Measurements from ENCODE around the gene ENDOD1. TPM values are rescaled to one million over a fixed set of nuclear protein-coding genes. Genes with fewer than 3 reads are reported as not detected.

The ENDOD1 gene
- total and polyA plus RNA-seq, 5 donors from 2014 or later: 9.1 to 14.6 (median 11.0) TPM

DNA sequence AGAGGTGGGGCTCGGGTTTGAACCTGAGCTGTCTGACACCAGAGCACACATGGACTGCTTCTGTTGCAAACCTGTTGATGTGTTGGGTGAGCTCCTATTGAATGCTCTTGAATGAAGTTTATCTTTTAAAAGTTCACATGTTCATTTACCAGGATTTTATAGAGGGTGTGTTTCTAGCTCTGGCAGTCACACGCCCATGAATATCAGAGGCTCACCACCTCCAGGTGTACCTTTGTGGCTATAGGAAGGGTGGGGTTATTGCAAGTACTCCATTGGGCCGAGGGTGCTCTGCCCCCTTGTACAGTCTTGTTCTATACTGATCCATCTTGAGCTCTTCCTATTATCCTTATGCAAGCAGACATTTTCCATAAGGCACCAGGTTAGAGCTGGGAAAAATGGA lies 9.2 kb downstream of the ENDOD1 start:
- Mint-ChIP-seq H3K27me3 (no peaks in the 10 kb centered on the region), H3K4me3 (no peak overlapping the region), H3K36me3 (peaks cover 26% of the 10 kb centered on the region), H3K9me3 (no peaks in the 10 kb centered on the region), H3K27ac (no peak overlapping the region), H3K4me1 (peaks cover 12 to 38% (median 25%) of the 10 kb centered on the region in 4 donors)
- no peak overlapping the region for H3K27ac ChIP-seq (ENCODE audit: insufficient read depth, low read length, poor library complexity, severe bottlenecking)
- no peak overlapping the region for H3K4me3 ChIP-seq (ENCODE audit: low read depth, low read length)
- no peaks in the 10 kb centered on the region for H3K9me3 ChIP-seq (ENCODE audit: control insufficient read depth in 2 of 2, low read length in 2 of 2)
- DNase-seq: no peak
- no peak for ATAC-seq (ENCODE audit: low read depth in 2 of 2)
- no peaks in the 10 kb centered on the region for H3K27me3 ChIP-seq (ENCODE audit: control insufficient read depth, insufficient read depth, low read length)
- H3K36me3 ChIP-seq (ENCODE audit: control insufficient read depth, insufficient read depth, low read length): no peaks in the 10 kb centered on the region
- peaks cover 9% of the 10 kb centered on the region for H3K4me1 ChIP-seq (ENCODE audit: control insufficient read depth, insufficient read depth, low read length, poor library complexity, severe bottlenecking)

- Mint-ChIP-seq H3K9me3 (no peaks in the 10 kb centered on the region), H3K27ac (no peak overlapping the region), H3K4me1 (peaks cover 12 to 30% (median 24%) of the 10 kb centered on the region in 4 donors), H3K4me3 (no peak overlapping the region), H3K27me3 (no peaks in the 10 kb centered on the region), H3K36me3 (peaks cover 26% of the 10 kb centered on the region)
- no peak for ATAC-seq (ENCODE audit: low read depth in 2 of 2)
- Histone ChIP-seq H3K27ac (ENCODE audit: insufficient read depth, low read length, poor library complexity, severe bottlenecking) (no peak overlapping the region), H3K27me3 (ENCODE audit: control insufficient read depth, insufficient read depth, low read length) (no peaks in the 10 kb centered on the region), H3K9me3 (ENCODE audit: control insufficient read depth in 2 of 2, low read length in 2 of 2) (no peaks in the 10 kb centered on the region), H3K36me3 (ENCODE audit: control insufficient read depth, insufficient read depth, low read length) (no peaks in the 10 kb centered on the region), H3K4me1 (ENCODE audit: control insufficient read depth, insufficient read depth, low read length, poor library complexity, severe bottlenecking) (peaks cover 9% of the 10 kb centered on the region), H3K4me3 (ENCODE audit: low read depth, low read length) (no peak overlapping the region)
- no peak for DNase-seq
Observed at GRCh38 chr11:95100191-95100648, 10.6 kb downstream of the ENDOD1 start.

- H3K9me3 Mint-ChIP-seq: no peaks in the 10 kb centered on the region
Observed at GRCh38 chr11:95100856-95101507, 11.3 kb downstream of the ENDOD1 start.

GRCh38 chr11:95101935-95102334 lies 12.3 kb downstream of the ENDOD1 start:
- H3K27ac Mint-ChIP-seq: no peak overlapping the region
- Histone ChIP-seq H3K4me3 (ENCODE audit: low read depth, low read length) (no peak overlapping the region), H3K4me1 (ENCODE audit: control insufficient read depth, insufficient read depth, low read length, poor library complexity, severe bottlenecking) (no peaks in the 10 kb centered on the region), H3K27ac (ENCODE audit: insufficient read depth, low read length, poor library complexity, severe bottlenecking) (no peak overlapping the region), H3K36me3 (ENCODE audit: control insufficient read depth, insufficient read depth, low read length) (no peaks in the 10 kb centered on the region), H3K9me3 (ENCODE audit: control insufficient read depth in 2 of 2, low read length in 2 of 2) (no peaks in the 10 kb centered on the region), H3K27me3 (ENCODE audit: control insufficient read depth, insufficient read depth, low read length) (no peaks in the 10 kb centered on the region)
- peaks cover 4 to 26% (median 20%) of the 10 kb centered on the region in 4 donors for H3K4me1 Mint-ChIP-seq
- peaks cover 32% of the 10 kb centered on the region for H3K36me3 Mint-ChIP-seq
- H3K9me3 Mint-ChIP-seq: no peaks in the 10 kb centered on the region
- no peak for ATAC-seq (ENCODE audit: low read depth in 2 of 2)
- DNase-seq: no peak
- H3K4me3 Mint-ChIP-seq: no peak overlapping the region
- no peaks in the 10 kb centered on the region for H3K27me3 Mint-ChIP-seq

More at GRCh38 chr11:95100856-95101507, 11.3 kb downstream of the ENDOD1 start:
- no peak overlapping the region for H3K27ac ChIP-seq (ENCODE audit: insufficient read depth, low read length, poor library complexity, severe bottlenecking)
- H3K9me3 ChIP-seq (ENCODE audit: control insufficient read depth in 2 of 2, low read length in 2 of 2): no peaks in the 10 kb centered on the region
- peaks cover 5% of the 10 kb centered on the region for H3K4me1 ChIP-seq (ENCODE audit: control insufficient read depth, insufficient read depth, low read length, poor library complexity, severe bottlenecking)
- peaks cover 9 to 30% (median 20%) of the 10 kb centered on the region in 4 donors for H3K4me1 Mint-ChIP-seq
- peaks cover 26% of the 10 kb centered on the region for H3K36me3 Mint-ChIP-seq
- H3K4me3 ChIP-seq (ENCODE audit: low read depth, low read length): no peak overlapping the region
- H3K27ac Mint-ChIP-seq: peak overlapping the region in 1 of 3 donors; percentile 2
- no peak for DNase-seq
- ATAC-seq (ENCODE audit: low read depth in 2 of 2): no peak
- no peak overlapping the region for H3K4me3 Mint-ChIP-seq
- H3K36me3 ChIP-seq (ENCODE audit: control insufficient read depth, insufficient read depth, low read length): no peaks in the 10 kb centered on the region
- H3K27me3 Mint-ChIP-seq: no peaks in the 10 kb centered on the region
- no peaks in the 10 kb centered on the region for H3K27me3 ChIP-seq (ENCODE audit: control insufficient read depth, insufficient read depth, low read length)

DNA sequence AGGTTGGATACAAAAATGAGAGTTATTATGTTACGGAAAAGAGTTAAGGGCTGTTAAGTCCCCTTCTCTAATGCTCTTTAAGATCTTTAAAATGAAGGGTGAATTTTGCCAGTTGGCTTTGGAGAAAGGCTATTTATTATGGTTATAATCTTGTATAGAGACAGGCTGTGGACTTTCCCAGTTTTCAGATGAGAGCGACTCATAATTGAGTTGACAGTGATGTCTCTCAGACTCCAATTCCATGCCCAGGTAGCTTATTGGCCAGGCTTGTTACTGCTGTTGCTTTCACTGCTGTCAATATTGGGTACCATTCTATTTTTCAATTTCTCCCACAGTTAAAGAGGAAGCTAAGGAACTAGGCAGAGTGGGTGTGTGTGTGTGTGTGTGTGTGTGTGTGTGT lies 13.1 kb downstream of the ENDOD1 start:
- H3K27me3 Mint-ChIP-seq: no peaks in the 10 kb centered on the region
- no peaks in the 10 kb centered on the region for H3K9me3 Mint-ChIP-seq
- peaks cover 4 to 21% (median 13%) of the 10 kb centered on the region in 4 donors for H3K4me1 Mint-ChIP-seq
- Histone ChIP-seq H3K27me3 (ENCODE audit: control insufficient read depth, insufficient read depth, low read length) (no peaks in the 10 kb centered on the region), H3K36me3 (ENCODE audit: control insufficient read depth, insufficient read depth, low read length) (no peaks in the 10 kb centered on the region), H3K4me1 (ENCODE audit: control insufficient read depth, insufficient read depth, low read length, poor library complexity, severe bottlenecking) (no peaks in the 10 kb centered on the region), H3K4me3 (ENCODE audit: low read depth, low read length) (no peak overlapping the region), H3K27ac (ENCODE audit: insufficient read depth, low read length, poor library complexity, severe bottlenecking) (no peak overlapping the region), H3K9me3 (ENCODE audit: control insufficient read depth in 2 of 2, low read length in 2 of 2) (no peaks in the 10 kb centered on the region)
- H3K27ac Mint-ChIP-seq: no peak overlapping the region
- peaks cover 26% of the 10 kb centered on the region for H3K36me3 Mint-ChIP-seq
- no peak for ATAC-seq (ENCODE audit: low read depth in 2 of 2)
- no peak overlapping the region for H3K4me3 Mint-ChIP-seq
- DNase-seq: no peak

- no peak for DNase-seq
- Mint-ChIP-seq H3K27me3 (no peaks in the 10 kb centered on the region), H3K4me3 (no peak overlapping the region), H3K36me3 (peaks cover 24% of the 10 kb centered on the region), H3K27ac (no peak overlapping the region), H3K9me3 (no peaks in the 10 kb centered on the region), H3K4me1 (peaks cover 5 to 14% (median 7%) of the 10 kb centered on the region in 4 donors)
- Histone ChIP-seq H3K4me1 (ENCODE audit: control insufficient read depth, insufficient read depth, low read length, poor library complexity, severe bottlenecking) (no peaks in the 10 kb centered on the region), H3K27ac (ENCODE audit: insufficient read depth, low read length, poor library complexity, severe bottlenecking) (no peak overlapping the region), H3K9me3 (ENCODE audit: control insufficient read depth in 2 of 2, low read length in 2 of 2) (no peaks in the 10 kb centered on the region), H3K4me3 (ENCODE audit: low read depth, low read length) (no peak overlapping the region), H3K36me3 (ENCODE audit: control insufficient read depth, insufficient read depth, low read length) (peaks cover under 1% of the 10 kb centered on the region), H3K27me3 (ENCODE audit: control insufficient read depth, insufficient read depth, low read length) (no peaks in the 10 kb centered on the region)
- ATAC-seq (ENCODE audit: low read depth in 2 of 2): no peak
Observed at GRCh38 chr11:95103701-95104100, 14.1 kb downstream of the ENDOD1 start.

DNA sequence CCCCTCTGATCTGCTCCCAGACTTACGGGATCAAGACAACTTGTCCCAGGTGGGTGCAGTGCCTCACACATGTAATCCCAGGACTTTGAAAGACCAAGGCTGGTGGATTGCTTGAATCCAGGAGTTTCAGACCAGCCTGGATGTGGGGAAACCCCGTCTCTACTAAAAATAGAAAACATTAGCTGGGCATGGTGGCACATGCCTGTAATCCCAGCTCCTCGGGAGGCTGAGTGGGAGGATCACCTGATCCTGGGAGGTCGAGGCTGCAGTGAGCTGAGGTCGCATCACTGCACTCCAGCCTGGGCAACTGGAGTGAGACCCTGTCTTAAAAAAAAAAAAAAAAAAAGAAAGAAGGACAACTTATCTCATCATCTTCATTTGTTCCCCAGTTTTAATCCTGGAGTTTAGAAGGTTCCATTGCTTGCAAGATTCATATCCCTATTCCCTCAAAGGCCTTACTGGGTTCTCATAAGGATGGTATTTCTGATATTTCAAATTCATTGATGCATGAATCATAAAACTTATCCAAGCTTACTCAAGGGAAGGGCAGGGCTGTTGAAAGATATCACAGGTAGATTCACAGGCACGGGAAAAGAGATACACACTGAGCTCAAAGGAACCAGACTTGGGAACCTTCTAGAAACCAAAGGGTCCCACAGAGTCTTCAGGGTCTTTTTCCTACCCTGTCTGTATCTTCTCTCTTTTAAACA lies 14.6 kb downstream of the ENDOD1 start:
- no peak for ATAC-seq (ENCODE audit: low read depth in 2 of 2)
- no peak overlapping the region for H3K27ac Mint-ChIP-seq
- peaks cover 6% of the 10 kb centered on the region for H3K36me3 ChIP-seq (ENCODE audit: control insufficient read depth, insufficient read depth, low read length)
- no peak overlapping the region for H3K27ac ChIP-seq (ENCODE audit: insufficient read depth, low read length, poor library complexity, severe bottlenecking)
- no peak overlapping the region for H3K4me3 Mint-ChIP-seq
- H3K27me3 Mint-ChIP-seq: no peaks in the 10 kb centered on the region
- H3K4me1 ChIP-seq (ENCODE audit: control insufficient read depth, insufficient read depth, low read length, poor library complexity, severe bottlenecking): no peaks in the 10 kb centered on the region
- no peak for DNase-seq
- no peaks in the 10 kb centered on the region for H3K9me3 Mint-ChIP-seq
- H3K36me3 Mint-ChIP-seq: peaks cover 24% of the 10 kb centered on the region
- H3K4me3 ChIP-seq (ENCODE audit: low read depth, low read length): no peak overlapping the region
- H3K9me3 ChIP-seq (ENCODE audit: control insufficient read depth in 2 of 2, low read length in 2 of 2): no peaks in the 10 kb centered on the region
- H3K4me1 Mint-ChIP-seq: peaks cover 5 to 14% (median 9%) of the 10 kb centered on the region in 4 donors
- H3K27me3 ChIP-seq (ENCODE audit: control insufficient read depth, insufficient read depth, low read length): no peaks in the 10 kb centered on the region

Measured in CD4-positive, CD25-positive, alpha-beta regulatory T cell (primary cell).